Stimulated activated CD4-positive, alpha-beta T cell treated with anti-CD3 and anti-CD28 coated beads, Interleukin-2, amount 100 ng/mL, for 48 hours (primary cell): Measurements from ENCODE around the gene ABI3BP.
A peak's percentile ranks its signal among the peaks of the same experiment; 100 is the strongest.

Experiments used
- DNase-seq, 2 donors: peaks; one replicate each; pipeline ENCODE4 v3.0.0-alpha.2; 2020

ABI3BP gene

GRCh38 chr3:100717637-100718487 is 275.4 kb downstream of the ABI3BP start:
- no peak for DNase-seq

DNA sequence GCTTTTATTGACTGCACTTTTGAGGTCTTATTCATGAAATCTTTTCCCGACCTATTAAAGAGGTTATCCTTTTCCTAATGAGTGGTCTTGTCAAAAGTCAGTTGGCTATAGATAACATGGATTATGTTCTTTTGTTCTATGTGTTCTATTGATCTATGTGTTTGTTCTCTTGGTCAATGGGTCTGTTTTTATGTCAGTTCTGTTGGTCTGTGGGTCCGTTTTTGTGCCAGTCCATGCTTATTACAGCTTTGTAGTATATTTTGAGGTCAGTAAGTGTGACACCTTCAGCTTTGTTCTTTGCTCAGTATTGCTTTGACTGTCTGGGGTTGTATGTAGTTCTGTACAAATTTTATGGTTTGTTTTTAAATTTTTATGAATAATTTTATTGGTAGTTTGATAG is 276.2 kb downstream of the ABI3BP start:
- no peak for DNase-seq

DNA sequence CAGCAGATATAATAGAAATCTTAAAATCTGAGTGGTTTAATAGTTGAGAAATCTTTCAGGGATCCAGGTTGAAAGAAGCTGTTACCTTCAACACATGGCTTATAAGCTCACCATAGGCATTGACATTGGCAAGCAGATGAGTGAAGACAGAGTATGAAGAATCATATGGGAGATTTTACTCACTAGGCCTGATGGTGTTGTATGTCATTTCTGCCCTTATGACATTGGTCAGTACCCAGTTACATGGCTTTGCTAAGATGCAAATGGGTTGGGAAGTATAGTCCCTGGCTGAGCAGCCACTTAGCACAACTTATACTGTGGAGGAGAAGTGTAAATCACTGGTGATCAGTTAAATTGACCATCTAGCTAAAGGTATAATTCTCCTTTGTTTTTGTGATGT is 278.0 kb downstream of the ABI3BP start:
- DNase-seq = no peak

DNA sequence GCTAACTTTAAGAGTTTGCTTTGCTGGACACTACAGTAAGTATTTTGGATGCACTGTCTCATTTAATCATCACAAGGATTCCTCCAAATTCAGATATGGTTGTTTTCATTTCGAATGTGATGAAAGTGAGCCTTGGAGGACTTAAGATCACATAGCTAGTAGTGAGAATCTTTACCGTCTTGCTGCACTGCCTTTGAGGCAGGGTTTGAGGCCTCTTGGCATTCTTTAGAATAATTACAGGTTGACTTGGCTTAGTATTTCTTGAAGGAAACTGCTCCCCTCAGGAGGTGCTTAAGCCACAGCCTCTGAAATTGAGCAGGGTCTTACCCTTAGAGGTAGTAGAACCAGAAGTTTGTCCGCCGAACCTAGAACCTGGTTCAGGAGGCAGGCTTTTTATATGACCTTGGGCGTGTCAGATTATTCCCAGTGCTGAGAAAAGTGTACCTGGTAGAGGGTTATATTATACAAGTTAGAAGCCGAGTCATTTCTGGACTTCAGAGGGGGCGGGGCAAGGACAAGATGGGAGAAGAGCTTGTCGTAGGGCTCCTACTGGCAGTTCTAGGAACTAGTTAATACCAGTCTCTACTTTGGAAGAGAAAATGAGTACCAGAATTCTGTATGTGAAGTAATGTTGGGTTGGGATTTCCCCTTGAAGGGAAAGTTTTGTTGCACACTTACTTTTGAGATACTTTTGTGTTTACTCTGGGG is 282.8 kb downstream of the ABI3BP start:
- peak; percentile 65 to 74 for DNase-seq

DNA sequence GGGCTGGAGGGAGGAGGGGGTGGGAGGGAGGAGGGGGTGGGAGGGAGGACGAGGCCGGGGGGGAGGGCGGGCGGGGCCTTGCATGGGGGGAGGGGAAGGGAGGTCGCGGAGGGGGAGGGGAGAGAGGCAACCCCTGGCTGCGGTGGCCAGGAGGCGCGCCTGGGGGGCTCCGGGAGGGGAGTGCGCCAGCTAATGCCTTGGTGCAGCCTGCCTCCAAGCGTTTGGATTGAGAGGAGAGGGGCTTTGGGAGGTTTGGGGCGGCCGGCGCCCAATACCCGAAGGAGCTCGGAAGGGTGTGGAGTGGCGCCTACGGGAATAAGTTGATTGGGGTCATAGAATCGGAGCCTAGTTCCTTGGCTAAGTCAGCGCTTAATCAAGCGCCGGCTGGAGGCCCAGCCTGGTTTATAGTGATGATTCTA is 283.4 kb downstream of the ABI3BP start:
- peak in 1 of 2 donors; percentile 4 for DNase-seq

DNA sequence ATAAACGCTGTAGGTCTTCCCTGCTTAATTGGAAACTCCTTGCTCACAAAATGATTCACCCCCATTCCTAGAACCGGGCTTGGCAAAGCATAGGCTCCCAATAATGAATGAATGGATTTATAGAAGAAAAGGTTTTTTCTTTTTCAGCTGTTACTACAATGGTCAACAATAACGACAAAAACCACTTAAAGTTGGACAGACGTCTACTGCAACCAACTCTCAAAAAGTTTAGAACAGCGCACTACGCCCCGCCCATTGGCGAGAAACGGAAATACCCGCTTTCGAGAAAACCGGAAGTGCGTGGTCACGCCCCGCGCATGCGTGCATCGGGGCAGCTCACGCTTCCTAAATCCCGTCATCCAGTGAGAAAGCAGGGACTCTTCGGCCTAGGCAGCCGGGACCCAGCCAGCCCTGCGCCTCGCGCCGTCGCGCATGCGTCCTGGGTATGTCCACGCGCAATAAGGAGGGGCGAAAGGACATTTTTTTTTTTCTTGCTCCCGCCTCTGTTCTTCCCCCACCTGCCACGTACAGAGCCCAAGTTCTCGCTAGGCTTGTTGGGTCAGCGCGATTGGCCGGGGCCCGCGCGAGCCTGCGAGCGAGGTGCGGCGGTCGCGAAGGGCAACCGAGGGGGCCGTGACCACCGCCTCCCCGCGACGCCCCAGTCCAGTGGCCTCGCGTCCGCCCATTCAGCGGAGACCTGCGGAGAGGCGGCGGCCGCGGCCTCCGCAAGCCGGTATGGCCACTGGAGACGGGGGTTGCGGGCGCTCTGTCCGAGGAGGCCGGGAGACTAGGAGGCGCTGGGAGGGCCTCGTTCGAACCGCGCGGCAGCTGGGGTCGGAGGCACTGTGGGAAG is 284.0 kb downstream of the ABI3BP start, which contains the start of gene TFG:
TFG (plus strand) TSS at position 506 of the 853 bp plus-strand sequence. CDS start 4,192 bp downstream, outside the sequence.
- peak; percentile 96 to 97 for DNase-seq

GRCh38 chr3:100708644-100708988 is 284.6 kb downstream of the ABI3BP start:
- no peak for DNase-seq

DNA sequence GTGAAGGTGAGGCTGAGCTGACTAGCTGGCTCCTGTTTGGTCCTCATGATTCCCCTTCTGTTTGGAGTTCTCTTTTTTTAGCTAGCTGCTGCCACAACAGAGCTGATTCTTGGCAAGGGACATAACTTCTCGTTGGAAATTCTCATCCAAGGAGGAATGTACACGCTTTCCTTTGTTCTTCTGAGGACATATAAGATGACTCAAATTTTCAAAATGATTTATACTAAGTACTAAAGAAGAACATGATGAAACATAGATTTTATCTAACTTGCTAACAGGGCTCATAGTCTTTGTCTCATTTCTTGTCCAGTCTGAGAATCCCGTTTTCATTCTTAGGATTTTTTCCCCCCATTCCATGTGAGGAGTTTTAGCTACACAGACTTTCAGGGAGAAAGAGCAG is 286.9 kb downstream of the ABI3BP start:
- DNase-seq = no peak

DNA sequence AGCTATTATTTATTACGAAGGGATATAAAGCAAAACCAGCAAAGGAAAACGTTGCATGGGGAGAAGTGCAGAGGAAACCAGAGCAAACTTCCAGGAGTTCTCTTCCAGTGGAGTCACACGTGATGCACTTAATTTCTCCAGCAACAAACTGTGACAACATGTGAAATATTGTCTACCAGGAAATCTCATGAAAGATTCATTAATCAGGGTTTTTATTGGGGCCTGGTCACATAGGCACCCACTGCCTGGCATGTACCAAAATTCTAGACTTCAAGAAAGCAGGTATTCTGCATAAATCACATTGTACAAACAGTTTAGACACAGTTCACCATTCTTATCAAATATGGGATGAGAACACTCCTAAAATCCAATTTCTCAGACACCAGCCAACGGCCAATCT is 289.4 kb downstream of the ABI3BP start:
- DNase-seq = no peak

- no peak for DNase-seq
Observed at GRCh38 chr3:100702980-100703345, 290.3 kb downstream of the ABI3BP start.

DNA sequence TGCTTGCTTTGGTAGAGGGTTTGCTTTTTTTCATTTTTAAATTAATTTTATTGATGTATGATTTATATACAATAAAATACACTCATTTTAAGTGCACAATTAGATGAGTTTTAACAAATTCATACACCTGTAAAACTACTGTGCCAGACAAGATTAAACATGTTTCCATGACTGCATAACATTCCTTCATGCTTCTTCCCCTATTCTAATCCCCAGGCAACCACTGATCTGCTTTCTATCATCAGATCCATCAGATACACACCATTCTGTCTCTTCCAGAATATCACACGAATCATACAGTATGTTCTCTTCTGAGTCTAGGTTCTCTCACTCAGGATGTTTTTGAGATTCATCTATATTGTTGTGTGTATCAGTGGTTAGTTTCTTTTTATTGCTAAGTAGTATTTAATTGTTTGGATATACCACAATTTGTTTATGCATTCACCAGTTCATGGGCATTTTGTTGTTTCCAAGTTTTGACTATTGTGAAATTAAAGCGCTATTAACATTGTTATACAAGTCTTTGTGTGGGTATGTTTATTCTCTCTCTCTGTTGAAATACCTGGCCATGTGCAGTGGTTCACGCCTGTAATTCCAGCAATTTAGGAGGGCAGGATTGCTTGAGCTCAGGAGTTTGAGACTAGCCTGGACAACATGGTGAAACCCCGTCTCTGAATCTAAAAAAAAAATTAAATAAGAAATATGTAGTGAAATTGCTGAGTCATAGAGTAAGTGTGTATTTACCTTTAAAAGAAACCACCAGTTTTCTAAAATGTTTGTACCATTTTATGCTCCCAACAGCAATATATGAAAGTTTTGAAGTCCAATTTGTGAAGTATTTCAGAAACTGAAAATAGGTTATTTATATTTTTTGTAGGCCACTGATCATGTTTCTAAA is 290.9 kb downstream of the ABI3BP start:
- no peak for DNase-seq

GRCh38 chr3:100700708-100701107 is 292.5 kb downstream of the ABI3BP start:
- no peak for DNase-seq
